ENCODE results near the gene SCFD2.

SCFD2 gene

DNA sequence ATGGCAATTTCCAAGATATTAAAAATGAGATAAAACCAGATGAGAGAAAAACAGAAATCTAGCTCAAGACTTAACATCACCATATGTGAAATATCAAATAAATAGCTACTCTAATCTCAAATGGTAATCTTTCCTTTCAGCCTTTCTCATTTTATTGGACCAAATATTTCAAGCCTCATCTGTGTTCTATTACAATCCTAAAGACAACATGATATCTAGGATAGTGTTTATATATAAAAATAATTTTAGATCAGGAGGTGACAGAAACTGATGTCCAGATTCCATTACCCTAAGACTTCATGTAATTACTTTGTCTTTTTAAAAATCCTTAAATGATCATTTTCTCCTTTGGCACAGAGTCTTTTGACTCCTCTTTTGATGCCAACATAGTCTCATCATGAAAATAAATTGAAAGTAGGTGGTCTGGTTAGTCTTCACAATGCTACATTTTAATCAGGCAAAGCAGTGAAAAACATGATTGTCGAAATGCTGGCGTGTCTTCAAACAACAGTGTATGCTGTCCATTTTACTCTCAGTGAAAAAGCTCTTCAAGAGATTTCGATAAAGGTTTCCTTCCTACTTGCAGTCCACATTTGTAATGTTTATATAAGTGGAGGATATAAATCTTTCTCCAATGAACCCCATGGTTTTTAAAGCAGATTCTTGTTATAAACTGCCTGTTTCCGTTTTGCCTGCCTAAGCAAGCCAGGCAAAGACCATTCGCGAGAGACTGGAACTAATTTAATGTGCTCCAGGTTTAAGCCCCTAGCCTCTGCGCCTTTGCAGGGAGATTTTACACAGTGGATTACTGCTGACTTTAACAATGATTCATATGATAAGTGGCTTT is 169.8 kb downstream of the SCFD2 start:
- Histone ChIP-seq H3K4me3 (ENCODE audit: insufficient read length, low read depth) (no peak overlapping the region), H3K4me1 (ENCODE audit: insufficient read depth, insufficient read length) (no peaks in the 10 kb centered on the region), H3K27me3 (ENCODE audit: insufficient read depth, insufficient read length) (no peaks in the 10 kb centered on the region), H3K9ac (ENCODE audit: insufficient read length, low read depth) (no peak overlapping the region), H3K9me3 (ENCODE audit: insufficient read depth, low read length) (no peaks in the 10 kb centered on the region), H3K36me3 (ENCODE audit: insufficient read depth, insufficient read length, low read length) (no peaks in the 10 kb centered on the region)
- TF ChIP-seq ZNF274 (IDR thresholded peaks at IDR 0.05; ENCODE audit: low read depth, low read length) = no peak
- no peak for TF ChIP-seq SUZ12 (IDR thresholded peaks at IDR 0.05; ENCODE audit: extremely low read depth, insufficient read depth, insufficient read length)
- TF ChIP-seq YY1 (IDR thresholded peaks at IDR 0.05; ENCODE audit: insufficient read depth, insufficient read length) = no peak
- DNase-seq (ENCODE audit: low read depth, low spot score) = no peak

DNA sequence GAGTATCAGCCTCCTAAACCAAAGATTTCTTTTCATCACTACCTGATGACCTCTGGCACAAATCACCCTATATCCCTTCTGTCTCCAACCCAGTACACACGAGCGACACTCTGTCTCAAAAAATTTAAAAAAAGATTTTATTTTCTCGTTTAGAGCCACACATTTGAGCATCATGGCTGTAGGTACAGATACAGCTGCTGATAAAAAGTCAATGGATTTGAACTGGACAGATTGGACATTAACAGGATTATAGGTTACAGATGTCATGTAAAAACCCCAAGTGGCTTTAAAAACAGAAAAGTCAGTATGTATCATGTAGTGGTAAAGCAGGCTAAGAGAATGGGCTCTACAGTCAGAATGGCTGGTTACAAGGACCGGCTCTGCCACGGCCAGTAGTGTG is 171.1 kb downstream of the SCFD2 start:
- no peaks in the 10 kb centered on the region for H3K9me3 ChIP-seq (ENCODE audit: insufficient read depth, low read length)
- no peak overlapping the region for H3K4me3 ChIP-seq (ENCODE audit: insufficient read length, low read depth)
- no peaks in the 10 kb centered on the region for H3K36me3 ChIP-seq (ENCODE audit: insufficient read depth, insufficient read length, low read length)
- TF ChIP-seq ZNF274 (IDR thresholded peaks at IDR 0.05; ENCODE audit: low read depth, low read length) = no peak
- no peak for TF ChIP-seq YY1 (IDR thresholded peaks at IDR 0.05; ENCODE audit: insufficient read depth, insufficient read length)
- TF ChIP-seq SUZ12 (IDR thresholded peaks at IDR 0.05; ENCODE audit: extremely low read depth, insufficient read depth, insufficient read length) = no peak
- no peak for DNase-seq (ENCODE audit: low read depth, low spot score)
- no peak overlapping the region for H3K9ac ChIP-seq (ENCODE audit: insufficient read length, low read depth)
- H3K4me1 ChIP-seq (ENCODE audit: insufficient read depth, insufficient read length) = no peaks in the 10 kb centered on the region
- no peaks in the 10 kb centered on the region for H3K27me3 ChIP-seq (ENCODE audit: insufficient read depth, insufficient read length)

DNA sequence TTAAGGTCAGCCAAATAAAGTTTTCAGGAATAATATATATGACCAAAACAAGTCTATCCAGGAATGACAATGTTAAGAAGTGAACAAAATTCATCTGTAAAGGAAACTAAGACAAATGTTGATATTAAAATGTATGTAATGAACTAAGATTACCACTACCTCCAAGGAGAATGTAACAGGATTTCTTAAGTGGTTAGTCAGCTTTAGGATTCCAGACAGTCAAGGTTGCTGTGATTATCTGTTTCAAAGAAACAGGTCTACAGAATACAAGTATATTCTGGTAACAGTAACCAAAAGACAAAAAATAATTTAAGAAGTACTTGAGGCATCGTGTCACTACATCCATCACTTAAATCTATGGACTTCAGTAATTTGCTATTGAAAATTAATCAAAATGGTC is 172.8 kb downstream of the SCFD2 start:
- Histone ChIP-seq H3K27me3 (ENCODE audit: insufficient read depth, insufficient read length) (no peaks in the 10 kb centered on the region), H3K4me1 (ENCODE audit: insufficient read depth, insufficient read length) (no peaks in the 10 kb centered on the region), H3K9ac (ENCODE audit: insufficient read length, low read depth) (no peak overlapping the region), H3K36me3 (ENCODE audit: insufficient read depth, insufficient read length, low read length) (no peaks in the 10 kb centered on the region), H3K9me3 (ENCODE audit: insufficient read depth, low read length) (no peaks in the 10 kb centered on the region), H3K4me3 (ENCODE audit: insufficient read length, low read depth) (no peak overlapping the region)
- TF ChIP-seq ZNF274 (IDR thresholded peaks at IDR 0.05; ENCODE audit: low read depth, low read length) (no peak), SUZ12 (IDR thresholded peaks at IDR 0.05; ENCODE audit: extremely low read depth, insufficient read depth, insufficient read length) (no peak), YY1 (IDR thresholded peaks at IDR 0.05; ENCODE audit: insufficient read depth, insufficient read length) (no peak)
- DNase-seq (ENCODE audit: low read depth, low spot score) = no peak

DNA sequence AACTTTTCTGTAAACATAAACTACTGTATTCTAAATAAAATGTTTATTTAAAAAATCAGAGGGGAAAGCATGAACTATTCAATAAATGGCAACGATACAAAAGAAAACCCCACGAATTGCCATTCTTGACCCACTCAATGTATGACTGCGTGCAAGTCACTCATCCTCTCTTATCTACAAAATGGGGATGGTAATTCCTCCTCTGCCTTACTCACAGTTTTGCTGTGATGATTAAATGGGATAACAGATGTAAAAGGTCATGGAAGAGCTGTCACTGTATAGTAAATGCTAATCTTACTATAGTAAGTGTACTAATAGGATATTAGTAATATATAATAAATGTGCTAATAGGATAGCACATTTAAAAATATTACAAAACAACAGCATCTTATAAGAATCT is 173.4 kb downstream of the SCFD2 start:
- DNase-seq (ENCODE audit: low read depth, low spot score) = no peak
- Histone ChIP-seq H3K27me3 (ENCODE audit: insufficient read depth, insufficient read length) (no peaks in the 10 kb centered on the region), H3K36me3 (ENCODE audit: insufficient read depth, insufficient read length, low read length) (no peaks in the 10 kb centered on the region), H3K4me3 (ENCODE audit: insufficient read length, low read depth) (no peak overlapping the region), H3K4me1 (ENCODE audit: insufficient read depth, insufficient read length) (no peaks in the 10 kb centered on the region), H3K9ac (ENCODE audit: insufficient read length, low read depth) (no peak overlapping the region), H3K9me3 (ENCODE audit: insufficient read depth, low read length) (no peaks in the 10 kb centered on the region)
- TF ChIP-seq SUZ12 (IDR thresholded peaks at IDR 0.05; ENCODE audit: extremely low read depth, insufficient read depth, insufficient read length) (no peak), YY1 (IDR thresholded peaks at IDR 0.05; ENCODE audit: insufficient read depth, insufficient read length) (no peak), ZNF274 (IDR thresholded peaks at IDR 0.05; ENCODE audit: low read depth, low read length) (no peak)

DNA sequence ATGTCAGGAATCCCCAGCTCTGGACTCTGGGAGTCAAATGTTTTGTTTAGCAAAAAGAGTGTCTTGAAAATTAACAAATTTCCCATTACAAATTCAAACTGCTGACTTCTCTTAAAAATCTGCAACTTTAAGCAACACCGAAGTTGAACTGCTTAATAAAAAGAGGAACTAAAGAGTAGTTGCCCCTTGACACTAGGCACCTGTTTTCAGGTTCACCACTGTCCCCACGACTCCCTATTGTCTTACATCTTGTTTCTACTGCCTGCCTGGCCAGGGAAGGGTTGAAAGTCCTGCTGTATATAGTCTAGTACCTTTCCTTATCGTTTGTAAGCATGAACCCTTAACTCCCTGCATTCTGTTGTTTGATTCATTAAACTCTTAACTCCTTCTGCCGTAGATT is 173.9 kb downstream of the SCFD2 start:
- Histone ChIP-seq H3K36me3 (ENCODE audit: insufficient read depth, insufficient read length, low read length) (no peaks in the 10 kb centered on the region), H3K4me3 (ENCODE audit: insufficient read length, low read depth) (no peak overlapping the region), H3K9me3 (ENCODE audit: insufficient read depth, low read length) (no peaks in the 10 kb centered on the region), H3K27me3 (ENCODE audit: insufficient read depth, insufficient read length) (no peaks in the 10 kb centered on the region), H3K9ac (ENCODE audit: insufficient read length, low read depth) (no peak overlapping the region), H3K4me1 (ENCODE audit: insufficient read depth, insufficient read length) (no peaks in the 10 kb centered on the region)
- no peak for TF ChIP-seq SUZ12 (IDR thresholded peaks at IDR 0.05; ENCODE audit: extremely low read depth, insufficient read depth, insufficient read length)
- no peak for TF ChIP-seq YY1 (IDR thresholded peaks at IDR 0.05; ENCODE audit: insufficient read depth, insufficient read length)
- no peak for TF ChIP-seq ZNF274 (IDR thresholded peaks at IDR 0.05; ENCODE audit: low read depth, low read length)
- DNase-seq (ENCODE audit: low read depth, low spot score) = no peak

DNA sequence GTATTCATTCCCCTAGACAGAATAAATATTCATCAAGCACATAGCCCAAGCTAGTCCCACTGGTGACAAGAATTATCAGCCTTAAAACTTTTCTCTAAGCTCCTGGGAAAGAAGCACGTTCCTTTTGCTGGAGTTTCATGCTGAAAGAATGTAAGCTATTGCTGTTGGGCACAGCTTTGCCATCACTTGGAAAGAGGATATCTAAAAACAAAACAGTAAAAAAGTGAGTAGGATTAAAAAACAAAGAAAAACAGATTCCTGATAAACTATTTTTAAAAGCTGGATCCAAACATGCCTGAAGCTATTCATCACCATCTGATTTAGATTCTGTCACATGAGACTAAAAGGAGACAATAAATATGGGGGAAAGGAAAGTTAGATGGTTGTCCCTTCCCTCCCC is 176.8 kb downstream of the SCFD2 start:
- Histone ChIP-seq H3K9me3 (ENCODE audit: insufficient read depth, low read length) (no peaks in the 10 kb centered on the region), H3K36me3 (ENCODE audit: insufficient read depth, insufficient read length, low read length) (no peaks in the 10 kb centered on the region), H3K27me3 (ENCODE audit: insufficient read depth, insufficient read length) (no peaks in the 10 kb centered on the region), H3K4me3 (ENCODE audit: insufficient read length, low read depth) (no peak overlapping the region), H3K4me1 (ENCODE audit: insufficient read depth, insufficient read length) (no peaks in the 10 kb centered on the region), H3K9ac (ENCODE audit: insufficient read length, low read depth) (no peak overlapping the region)
- no peak for DNase-seq (ENCODE audit: low read depth, low spot score)
- TF ChIP-seq ZNF274 (IDR thresholded peaks at IDR 0.05; ENCODE audit: low read depth, low read length) (no peak), SUZ12 (IDR thresholded peaks at IDR 0.05; ENCODE audit: extremely low read depth, insufficient read depth, insufficient read length) (no peak), YY1 (IDR thresholded peaks at IDR 0.05; ENCODE audit: insufficient read depth, insufficient read length) (no peak)

DNA sequence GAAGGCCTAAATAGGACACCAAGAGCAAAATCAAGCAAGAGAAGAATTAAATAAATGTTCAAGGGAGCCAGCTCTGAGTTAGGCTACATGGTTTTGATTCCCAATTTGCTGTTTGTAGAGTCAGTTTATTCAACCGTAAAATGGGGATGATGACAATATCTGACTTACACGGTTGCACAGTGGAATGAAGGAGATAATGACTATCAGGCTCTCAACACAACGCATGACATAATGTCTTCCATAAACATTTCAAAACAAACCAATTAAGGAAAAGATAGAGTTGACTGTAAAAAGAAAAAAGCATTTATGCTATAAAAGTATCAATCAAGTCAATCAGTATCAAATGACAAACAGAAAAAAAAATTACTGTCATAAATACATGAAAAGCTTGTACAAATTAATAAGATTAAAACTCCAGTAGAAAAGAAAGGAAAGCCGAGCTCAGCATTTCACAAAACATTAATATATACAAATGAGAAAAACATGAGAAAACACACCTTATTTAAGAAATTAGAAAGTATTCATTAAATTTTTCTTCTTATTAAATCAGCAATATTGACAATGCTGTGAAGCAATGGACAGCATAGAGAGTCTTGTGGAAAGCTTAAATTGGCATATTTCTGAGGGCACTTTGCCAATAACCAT is 179.0 kb downstream of the SCFD2 start:
- no peak overlapping the region for H3K9ac ChIP-seq (ENCODE audit: insufficient read length, low read depth)
- no peaks in the 10 kb centered on the region for H3K4me1 ChIP-seq (ENCODE audit: insufficient read depth, insufficient read length)
- H3K4me3 ChIP-seq (ENCODE audit: insufficient read length, low read depth) = no peak overlapping the region
- no peaks in the 10 kb centered on the region for H3K36me3 ChIP-seq (ENCODE audit: insufficient read depth, insufficient read length, low read length)
- TF ChIP-seq YY1 (IDR thresholded peaks at IDR 0.05; ENCODE audit: insufficient read depth, insufficient read length) (no peak), ZNF274 (IDR thresholded peaks at IDR 0.05; ENCODE audit: low read depth, low read length) (no peak), SUZ12 (IDR thresholded peaks at IDR 0.05; ENCODE audit: extremely low read depth, insufficient read depth, insufficient read length) (no peak)
- DNase-seq (ENCODE audit: low read depth, low spot score) = no peak
- no peaks in the 10 kb centered on the region for H3K27me3 ChIP-seq (ENCODE audit: insufficient read depth, insufficient read length)
- H3K9me3 ChIP-seq (ENCODE audit: insufficient read depth, low read length) = no peaks in the 10 kb centered on the region
